Measurements from ENCODE around the gene AKAP8.

DNA sequence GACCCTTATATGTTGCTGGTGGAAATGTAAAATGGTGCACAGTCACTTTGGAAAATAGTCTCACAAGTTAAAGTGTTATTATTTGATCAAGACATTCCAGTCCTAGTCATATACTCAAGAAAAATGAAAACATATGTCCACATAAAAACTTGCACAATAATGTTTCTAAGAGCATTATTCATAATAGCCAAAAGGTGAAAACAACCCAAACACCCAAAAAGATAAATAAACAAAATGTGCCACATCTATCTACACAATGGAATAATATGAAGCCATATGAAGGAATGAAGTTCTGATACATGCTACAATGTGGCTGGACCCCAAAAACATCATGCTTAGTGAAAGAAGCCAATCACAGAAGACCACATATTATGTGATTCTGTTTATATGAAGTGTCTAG lies 14.4 kb upstream of the AKAP8 start:
- no peak for TF ChIP-seq POLR2AphosphoS5 (IDR thresholded peaks at IDR 0.05; ENCODE audit: control insufficient read depth, insufficient read depth, low read depth, low read length)
- TF ChIP-seq, protein P1, sequence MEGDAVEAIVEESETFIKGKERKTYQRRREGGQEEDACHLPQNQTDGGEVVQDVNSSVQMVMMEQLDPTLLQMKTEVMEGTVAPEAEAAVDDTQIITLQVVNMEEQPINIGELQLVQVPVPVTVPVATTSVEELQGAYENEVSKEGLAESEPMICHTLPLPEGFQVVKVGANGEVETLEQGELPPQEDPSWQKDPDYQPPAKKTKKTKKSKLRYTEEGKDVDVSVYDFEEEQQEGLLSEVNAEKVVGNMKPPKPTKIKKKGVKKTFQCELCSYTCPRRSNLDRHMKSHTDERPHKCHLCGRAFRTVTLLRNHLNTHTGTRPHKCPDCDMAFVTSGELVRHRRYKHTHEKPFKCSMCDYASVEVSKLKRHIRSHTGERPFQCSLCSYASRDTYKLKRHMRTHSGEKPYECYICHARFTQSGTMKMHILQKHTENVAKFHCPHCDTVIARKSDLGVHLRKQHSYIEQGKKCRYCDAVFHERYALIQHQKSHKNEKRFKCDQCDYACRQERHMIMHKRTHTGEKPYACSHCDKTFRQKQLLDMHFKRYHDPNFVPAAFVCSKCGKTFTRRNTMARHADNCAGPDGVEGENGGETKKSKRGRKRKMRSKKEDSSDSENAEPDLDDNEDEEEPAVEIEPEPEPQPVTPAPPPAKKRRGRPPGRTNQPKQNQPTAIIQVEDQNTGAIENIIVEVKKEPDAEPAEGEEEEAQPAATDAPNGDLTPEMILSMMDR (IDR thresholded peaks at IDR 0.05 in 2 of 3, conservative IDR thresholded peaks at IDR 0.05 in 1 of 3; ENCODE audit: insufficient read depth in 2 of 3, low read depth in 1 of 3, low read length in 3 of 3) = no peak
- no peak for TF ChIP-seq FOXP1 (CRISPR knock-in tag; IDR thresholded peaks at IDR 0.05)
- TF ChIP-seq FIP1L1 (IDR thresholded peaks at IDR 0.05; ENCODE audit: low read depth, low read length, poor library complexity, severe bottlenecking) = no peak
- no peak for TF ChIP-seq JUNB (CRISPR knock-in tag; conservative IDR thresholded peaks at IDR 0.05)
- TF ChIP-seq TAF1 (IDR thresholded peaks at IDR 0.05; ENCODE audit: control insufficient read depth, extremely low read depth, insufficient read depth, low read length, severe bottlenecking) = no peak
